Measurements from ENCODE around the gene RNF34.
"Not testable (repeated sequence)": the region's sequence is repeated elsewhere in the genome, so short reads cannot be mapped to it uniquely, and the experiment has no call there.

GRCh38 chr12:121384891-121385290 is 15.0 kb upstream of the RNF34 start:
- not testable (repeated sequence) for TF ChIP-seq CTCF (IDR thresholded peaks at IDR 0.05; ENCODE audit: insufficient read depth, low read length, poor library complexity, severe bottlenecking); EZH2phosphoT487 (conservative IDR thresholded peaks at IDR 0.05; ENCODE audit: low read length)

Measured in SU-DHL-6 (cell line).